Thyroid gland (tissue), 4 donors: ENCODE data around the gene FAM117B. TPM values are rescaled to one million over a fixed set of nuclear protein-coding genes. Genes with fewer than 3 reads are reported as not detected.
A peak's percentile ranks its signal among the peaks of the same experiment; 100 is the strongest.

Experiments
- DNase-seq, 2 donors: peaks; one replicate each; pipeline ENCODE4 v3.0.0-alpha.2; 2019
- H3K27ac ChIP-seq, 3 donors: fragments of 200-600 bp; sonication (generic); 1 replicate in 2 of 3; 2 replicates in 1 of 3; pipeline ENCODE4 v1.5.1; 2016 to 2019; ENCODE audit warnings: mild to moderate bottlenecking in 1 of 3, moderate library complexity in 1 of 3
- H3K27me3 ChIP-seq: fragments of 200-600 bp; sonication (generic); one replicate; pipeline ENCODE4 v1.5.1; 2019
- H3K36me3 ChIP-seq, 2 donors: fragments of 200-600 bp; sonication (generic); one replicate each; pipeline ENCODE4 v1.5.1; 2016 to 2019
- H3K4me1 ChIP-seq, 2 donors: fragments of 200-600 bp; sonication (generic); one replicate each; pipeline ENCODE4 v1.5.1; 2017 to 2019
- H3K4me3 ChIP-seq, 3 donors: fragments of 200-600 bp; sonication (generic); replicated peaks in 1 of 3; 1 replicate in 2 of 3; 2 replicates in 1 of 3; pipeline ENCODE4 v1.5.1; 2016; ENCODE audit warnings: mild to moderate bottlenecking in 1 of 3
- H3K9me3 ChIP-seq: fragments of 200-600 bp; sonication (generic); one replicate; pipeline ENCODE4 v1.5.1; 2017
- CTCF ChIP-seq, 6 experiments: fragments of 200-600 bp in 3 of 6; fragments of 450-650 bp in 3 of 6; sonication (generic) in 3 of 6; IDR thresholded peaks; one replicate each; pipeline ENCODE4 v1.5.1; 2016 to 2019; ENCODE audit warnings: antibody characterized with exemption in 6 of 6, mild to moderate bottlenecking in 2 of 6, inconsistent platforms in 1 of 6, moderate library complexity in 1 of 6
- POLR2A ChIP-seq, 2 donors: fragments of 450-650 bp; IDR thresholded peaks; one replicate each; pipeline ENCODE4 v1.6.1; 2017; ENCODE audit warnings: antibody characterized with exemption in 2 of 2, mild to moderate bottlenecking in 2 of 2, moderate library complexity in 1 of 2
- WGBS, 2 donors: methylation state at CpG; one replicate each; pipeline ENCODE4 v1.1.5; 2017; 5-methylcytosine and 5-hydroxymethylcytosine counted together
- intact Hi-C: fragments of 100-400 bp; cut with DNase I; formaldehyde crosslinking; loops from one replicate; pipeline ENCODE4 v1.15.1; 2023
- total RNA-seq, 4 donors: library from RNA; depleted of rRNA; stranded (reverse); fragments of >200 nt; gene quantifications; one replicate each; pipeline ENCODE4 v1.2.3, GENCODE V29; 2016

FAM117B gene
- total RNA-seq, 4 donors from 2014 or later, result 6.7 to 12.4 (median 7.7) TPM

DNA sequence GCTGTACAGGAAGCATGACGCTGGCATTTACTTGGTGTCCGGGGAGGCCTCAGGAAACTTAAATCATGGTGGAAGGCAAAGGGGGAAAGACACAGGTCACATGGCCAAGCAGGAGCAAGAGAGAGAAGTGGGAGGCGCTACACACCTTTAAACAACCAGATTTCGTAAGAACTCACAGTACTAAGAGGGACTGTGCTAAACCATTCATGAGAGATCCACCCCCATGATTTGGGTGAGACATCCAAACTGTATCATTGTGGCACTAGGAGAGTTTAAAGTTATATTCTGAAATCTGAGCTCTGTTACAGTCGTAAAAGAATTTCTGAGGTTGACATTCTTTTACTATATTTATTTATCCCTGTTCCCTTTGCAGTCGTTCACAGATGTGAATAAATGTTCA is 120.2 kb downstream of the FAM117B start:
- DNase-seq, result no peak
- intact Hi-C loops, result no loop called here
- Histone ChIP-seq H3K27me3 (no peaks in the 10 kb centered on the region), H3K27ac (no peak overlapping the region), H3K4me1 (peaks cover 13 to 36% of the 10 kb centered on the region in 2 donors), H3K4me3 (no peak overlapping the region), H3K36me3 (no peaks in the 10 kb centered on the region), H3K9me3 (no peaks in the 10 kb centered on the region)
- TF ChIP-seq POLR2A (IDR thresholded peaks at IDR 0.05) (no peak), CTCF (IDR thresholded peaks at IDR 0.05) (no peak)
- 81 to 95% methylated on average over 6 of the region's 6 CpGs for WGBS, 2 donors

DNA sequence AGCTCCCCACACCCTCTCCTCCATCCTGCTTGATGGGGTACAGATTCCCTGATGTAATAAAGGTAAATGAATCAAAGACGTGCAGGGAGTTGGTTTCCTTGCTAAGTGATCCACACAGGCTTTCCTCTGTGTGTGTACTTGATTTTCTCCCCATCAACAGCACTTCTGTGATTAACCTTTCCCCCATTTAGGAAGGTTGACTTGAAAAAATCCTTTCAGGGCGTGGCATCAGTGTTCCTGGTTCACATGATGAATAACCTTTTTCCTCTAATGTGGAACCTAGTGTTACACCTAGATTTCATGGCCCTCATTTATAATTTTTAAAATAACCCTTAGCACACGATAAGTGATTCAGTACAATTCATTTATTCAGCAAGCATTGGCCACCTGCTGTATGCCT is 121.8 kb downstream of the FAM117B start:
- H3K27ac ChIP-seq, result peak overlapping the region in 1 of 3 donors; percentile 70
- H3K4me3 ChIP-seq, result no peak overlapping the region
- TF ChIP-seq CTCF (IDR thresholded peaks at IDR 0.05) (no peak), POLR2A (IDR thresholded peaks at IDR 0.05) (no peak)
- H3K27me3 ChIP-seq, result no peaks in the 10 kb centered on the region
- H3K36me3 ChIP-seq, result no peaks in the 10 kb centered on the region
- WGBS, 2 donors, result 83 to 88% methylated on average over 3 of the region's 3 CpGs
- H3K9me3 ChIP-seq, result no peaks in the 10 kb centered on the region
- no peak for DNase-seq
- intact Hi-C loops, result no loop called here
- H3K4me1 ChIP-seq, result peaks cover 24 to 36% of the 10 kb centered on the region in 2 donors

DNA sequence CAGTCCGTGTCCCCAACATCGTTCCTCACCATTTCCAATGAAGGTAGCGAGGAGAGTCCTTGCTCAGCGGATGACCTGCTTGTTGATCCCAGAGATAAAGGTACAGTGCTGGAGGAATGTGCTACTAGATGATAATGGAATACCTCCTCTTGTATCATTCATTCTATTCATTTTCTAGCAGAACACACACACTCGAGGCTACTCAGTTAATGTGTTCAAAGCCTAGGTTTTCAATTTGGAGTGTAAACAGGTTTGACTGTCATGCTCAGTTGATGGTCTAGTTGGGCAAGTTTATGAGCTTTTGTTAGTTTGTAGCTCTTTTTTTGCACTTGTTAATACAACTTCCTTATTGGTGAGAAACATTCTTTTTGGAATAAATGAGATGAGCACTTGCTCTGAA is 122.6 kb downstream of the FAM117B start:
- no peak for TF ChIP-seq CTCF (IDR thresholded peaks at IDR 0.05)
- peak overlapping the region; percentile 62 to 70 (median 67) for H3K27ac ChIP-seq
- peaks cover 24 to 36% of the 10 kb centered on the region in 2 donors for H3K4me1 ChIP-seq
- WGBS, 2 donors, result 57 to 80% methylated on average over 5 of the region's 5 CpGs
- no peaks in the 10 kb centered on the region for H3K36me3 ChIP-seq
- H3K4me3 ChIP-seq, result no peak overlapping the region
- peak in 1 of 2 donors; percentile 9 for DNase-seq
- intact Hi-C loops, result no loop called here
- no peaks in the 10 kb centered on the region for H3K27me3 ChIP-seq
- H3K9me3 ChIP-seq, result no peaks in the 10 kb centered on the region

DNA sequence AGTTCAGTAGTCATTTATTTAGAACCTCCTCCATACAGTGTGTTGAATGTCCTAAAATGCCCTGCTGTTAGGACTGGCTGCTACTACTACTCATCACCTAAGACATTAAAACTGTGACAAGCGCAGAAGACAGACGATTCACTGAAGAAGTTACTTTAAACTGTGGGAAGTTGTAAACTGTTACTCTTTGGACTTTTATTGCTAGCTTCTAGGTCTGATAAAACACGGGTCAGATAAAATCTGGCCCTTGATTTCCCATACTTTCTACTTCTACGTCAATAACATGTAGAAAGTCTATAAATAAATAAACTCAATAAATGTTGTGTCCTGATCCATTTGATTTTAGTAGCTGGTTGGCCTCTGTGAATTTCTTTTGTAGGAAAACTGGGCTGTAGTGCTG is 123.4 kb downstream of the FAM117B start:
- H3K4me1 ChIP-seq, result peaks cover 24 to 36% of the 10 kb centered on the region in 2 donors
- no peak for DNase-seq
- H3K9me3 ChIP-seq, result no peaks in the 10 kb centered on the region
- peak overlapping the region; percentile 62 to 70 (median 67) for H3K27ac ChIP-seq
- no peaks in the 10 kb centered on the region for H3K27me3 ChIP-seq
- 58 to 59% methylated on average over 4 of the region's 4 CpGs for WGBS, 2 donors
- intact Hi-C loops, result no loop called here
- H3K4me3 ChIP-seq, result no peak overlapping the region
- no peaks in the 10 kb centered on the region for H3K36me3 ChIP-seq
- TF ChIP-seq CTCF (IDR thresholded peaks at IDR 0.05) (no peak), POLR2A (IDR thresholded peaks at IDR 0.05) (no peak)

DNA sequence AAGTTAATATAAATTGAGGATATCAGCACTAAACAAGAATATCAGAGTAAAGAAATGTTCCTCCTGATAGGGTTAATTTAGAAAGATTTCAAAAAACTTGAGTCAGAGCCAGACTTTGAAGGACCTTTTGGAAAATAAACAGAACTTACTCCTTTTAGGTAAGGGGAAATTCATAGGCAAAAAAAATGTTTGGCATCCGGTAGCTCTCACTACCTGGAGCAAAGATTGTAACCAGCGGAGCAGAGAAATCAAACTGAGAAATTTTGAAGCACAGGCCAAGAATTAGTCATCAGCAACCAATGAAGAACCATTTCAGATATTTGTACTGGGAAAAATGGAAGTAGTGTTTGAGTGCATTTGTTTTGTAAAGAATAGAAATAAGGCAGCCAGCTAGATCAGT is 123.8 kb downstream of the FAM117B start:
- Histone ChIP-seq H3K4me1 (peaks cover 24 to 36% of the 10 kb centered on the region in 2 donors), H3K27ac (peak overlapping the region; percentile 62 to 70 (median 67)), H3K4me3 (no peak overlapping the region), H3K9me3 (no peaks in the 10 kb centered on the region), H3K27me3 (no peaks in the 10 kb centered on the region), H3K36me3 (no peaks in the 10 kb centered on the region)
- peak; percentile 20 to 29 for DNase-seq
- TF ChIP-seq POLR2A (IDR thresholded peaks at IDR 0.05), result no peak
- peak in 1 of 6 experiments; percentile 5 for TF ChIP-seq CTCF (IDR thresholded peaks at IDR 0.05)
- intact Hi-C loops, result no loop called here
- 34 to 44% methylated on average over 2 of the region's 2 CpGs for WGBS, 2 donors
